Activated naive CD8-positive, alpha-beta T cell treated with anti-CD3 and anti-CD28 coated beads, Interleukin-2, amount 10 ng/mL, durations not matched to agents 7 days and 5 days (primary cell): ENCODE data around the gene PSMD4. TPM values are rescaled to one million over a fixed set of nuclear protein-coding genes. Genes with fewer than 3 reads are reported as not detected.
"Not testable (repeated sequence)": the region's sequence is repeated elsewhere in the genome, so short reads cannot be mapped to it uniquely, and the experiment has no call there.

Source experiments
- ATAC-seq: fragments of 150-1000 bp; cut with Tn5 transposase; one replicate; pipeline ENCODE4 v1.10.0; 2021; ENCODE audit warnings: low read depth, moderate library complexity
- POLR2A ChIA-PET: fragments of 350-600 bp; sonication (Branson Sonifier 250); formaldehyde crosslinking; loops from one replicate; lab custom pipeline; 2021; ENCODE audit warnings: antibody characterized with exemption; lab: Charles Lee
- DNase-seq: peaks from one replicate; pipeline ENCODE4 v3.0.0; 2021
- H3K27ac Mint-ChIP-seq: one replicate; pipeline ENCODE4 v1.8.0; 2022; ENCODE audit warnings: mild to moderate bottlenecking, mixed read lengths
- H3K27me3 Mint-ChIP-seq: one replicate; pipeline ENCODE4 v1.8.0; 2022; ENCODE audit warnings: mild to moderate bottlenecking, moderate library complexity, mixed read lengths
- H3K36me3 Mint-ChIP-seq: one replicate; pipeline ENCODE4 v1.8.0; 2021; ENCODE audit warnings: mild to moderate bottlenecking, mixed read lengths
- H3K4me1 Mint-ChIP-seq: one replicate; pipeline ENCODE4 v1.8.0; 2021; ENCODE audit warnings: mixed read lengths
- H3K4me3 Mint-ChIP-seq: one replicate; pipeline ENCODE4 v1.8.0; 2022; ENCODE audit warnings: mild to moderate bottlenecking, moderate library complexity, mixed read lengths
- H3K9me3 Mint-ChIP-seq: one replicate; pipeline ENCODE4 v1.8.0; 2021; ENCODE audit warnings: mixed read lengths
- total RNA-seq, 2 experiments: library from RNA; stranded (reverse); gene quantifications; one replicate each; pipeline ENCODE4 v1.2.3, GENCODE V29; 2021

The PSMD4 gene
- 100 to 1,000 TPM; 170 to 174 TPM for total RNA-seq

DNA sequence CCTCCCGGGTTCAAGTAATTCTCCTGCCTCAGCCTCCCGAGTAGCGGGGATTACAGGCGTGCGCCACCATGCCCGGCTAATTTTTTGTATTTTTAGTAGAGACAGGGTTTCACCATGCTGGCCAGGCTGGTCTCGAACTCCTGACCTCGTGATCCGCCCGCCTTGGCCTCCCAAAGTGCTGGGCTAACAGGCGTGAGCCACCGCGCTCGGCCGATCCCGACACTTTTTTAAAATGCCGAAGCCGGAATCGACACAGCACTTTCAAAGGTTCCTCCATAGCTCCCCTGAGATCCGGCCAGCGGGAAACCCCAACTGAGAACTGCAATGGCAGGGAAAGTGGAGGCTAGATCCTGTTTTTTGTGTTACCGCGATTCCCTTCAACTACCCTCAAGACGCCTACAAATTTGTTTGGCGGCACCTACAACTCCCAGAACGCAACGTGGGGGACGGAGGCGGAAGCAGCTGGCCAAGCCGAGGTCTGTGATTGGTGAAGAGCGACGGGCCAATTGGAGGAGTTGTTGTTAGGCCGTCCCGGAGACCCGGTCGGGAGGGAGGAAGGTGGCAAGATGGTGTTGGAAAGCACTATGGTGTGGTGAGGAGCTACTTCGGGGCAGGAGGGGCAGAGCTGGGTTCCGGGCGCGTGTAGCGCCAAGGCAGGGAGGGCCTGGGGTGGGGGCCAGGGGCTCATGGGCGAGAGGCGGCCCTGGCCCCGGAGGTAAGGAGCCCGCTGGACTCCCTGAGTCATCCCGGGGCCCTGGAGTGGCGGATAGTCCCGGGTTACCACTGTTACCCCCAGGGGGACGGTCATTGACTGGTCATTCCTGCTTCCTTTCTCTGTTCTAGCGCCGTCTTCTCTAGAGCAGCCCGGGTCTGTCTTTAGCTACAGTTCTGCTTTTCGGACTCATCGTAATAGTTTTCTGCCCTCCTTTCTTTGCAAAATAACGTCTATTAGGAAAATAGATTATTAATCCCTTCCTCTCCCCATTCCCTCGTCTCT lies at the start of gene PSMD4:
PSMD4 (plus strand) TSS at position 518 of the 997 bp plus-strand sequence; CDS start at position 567, 49 bp downstream.
- Mint-ChIP-seq H3K36me3 (peaks cover 2% of the 10 kb centered on the region), H3K4me1 (peaks cover 20% of the 10 kb centered on the region), H3K27me3 (no peaks in the 10 kb centered on the region), H3K9me3 (no peaks in the 10 kb centered on the region), H3K4me3 (peak within 1 kb of the TSS; percentile 91), H3K27ac (peak within 1 kb of the TSS; percentile 90)
- peak; percentile 86 for DNase-seq
- peak; percentile 97 for ATAC-seq
- POLR2A ChIA-PET: interaction anchor here (0.6 to 2.0 kb wide), 11 partner anchors 11 to 123 kb away, joined by 3 to 22 read pairs (median 4); partner anchors contain the start of genes PI4KB, SEMA6C, TNFAIP8L2 and VPS72

DNA sequence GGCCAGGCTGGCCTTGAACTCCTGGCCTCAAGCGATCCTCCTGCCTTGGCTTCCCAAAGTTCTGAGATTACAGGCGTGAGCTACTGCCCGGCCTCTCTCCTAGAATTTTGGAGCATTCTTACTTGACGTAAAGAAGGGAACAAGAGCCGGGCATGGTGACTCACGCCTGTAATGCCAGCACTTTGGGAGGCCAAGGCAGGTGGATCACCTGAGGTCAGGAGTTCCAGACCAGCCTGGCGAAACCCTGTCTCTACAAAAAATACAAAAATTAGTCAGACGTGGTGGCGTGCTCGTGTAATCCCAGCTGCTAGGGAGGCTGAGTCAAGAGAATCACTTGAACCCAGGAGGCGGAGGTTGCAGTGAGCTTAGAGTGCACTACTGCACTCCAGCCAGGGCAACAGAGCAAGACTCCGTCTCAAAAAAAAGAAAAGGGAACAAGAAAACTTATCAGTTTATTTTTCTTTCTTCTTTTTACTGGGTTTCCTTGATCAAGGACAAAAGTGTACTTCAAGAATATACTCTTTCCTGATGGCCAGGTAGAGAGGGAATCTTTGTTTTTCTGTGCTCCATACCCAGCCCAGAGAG lies 49.1 kb upstream of the PSMD4 start:
- not testable (repeated sequence) for ATAC-seq, H3K27me3 Mint-ChIP-seq, H3K9me3 Mint-ChIP-seq, DNase-seq, H3K4me3 Mint-ChIP-seq, H3K27ac Mint-ChIP-seq
- Mint-ChIP-seq H3K4me1 (peaks cover 13% of the 10 kb centered on the region), H3K36me3 (peaks cover 11% of the 10 kb centered on the region)
- POLR2A ChIA-PET: interaction anchor here (0.6 kb wide), 1 partner anchor 121 kb away, joined by 4 read pairs; no protein-coding TSS in a partner anchor

DNA sequence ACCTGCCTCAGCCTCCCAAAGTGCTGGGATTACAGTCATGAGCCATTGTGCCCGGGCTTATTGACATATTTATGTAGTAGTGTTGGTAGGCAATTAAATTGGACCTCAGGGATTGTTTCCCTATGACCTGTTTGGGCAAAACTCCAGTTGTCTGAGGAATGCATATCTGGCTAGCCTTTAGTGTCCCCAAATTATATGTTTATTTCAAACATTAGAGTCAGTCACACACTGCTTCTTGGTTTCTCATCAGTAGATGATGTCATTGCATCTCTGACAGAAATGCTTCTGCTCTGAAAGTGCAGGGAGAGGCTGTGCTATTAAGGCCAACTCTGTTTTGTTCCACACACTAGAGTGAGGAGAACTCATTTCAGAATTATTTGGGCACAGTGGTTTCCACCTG lies 43.7 kb upstream of the PSMD4 start:
- Mint-ChIP-seq H3K4me3 (no peak overlapping the region), H3K9me3 (no peaks in the 10 kb centered on the region), H3K27ac (no peak overlapping the region), H3K4me1 (peaks cover 20% of the 10 kb centered on the region), H3K27me3 (no peaks in the 10 kb centered on the region), H3K36me3 (peaks cover 17% of the 10 kb centered on the region)
- no peak for ATAC-seq
- DNase-seq: no peak
- POLR2A ChIA-PET: no interaction called here

DNA sequence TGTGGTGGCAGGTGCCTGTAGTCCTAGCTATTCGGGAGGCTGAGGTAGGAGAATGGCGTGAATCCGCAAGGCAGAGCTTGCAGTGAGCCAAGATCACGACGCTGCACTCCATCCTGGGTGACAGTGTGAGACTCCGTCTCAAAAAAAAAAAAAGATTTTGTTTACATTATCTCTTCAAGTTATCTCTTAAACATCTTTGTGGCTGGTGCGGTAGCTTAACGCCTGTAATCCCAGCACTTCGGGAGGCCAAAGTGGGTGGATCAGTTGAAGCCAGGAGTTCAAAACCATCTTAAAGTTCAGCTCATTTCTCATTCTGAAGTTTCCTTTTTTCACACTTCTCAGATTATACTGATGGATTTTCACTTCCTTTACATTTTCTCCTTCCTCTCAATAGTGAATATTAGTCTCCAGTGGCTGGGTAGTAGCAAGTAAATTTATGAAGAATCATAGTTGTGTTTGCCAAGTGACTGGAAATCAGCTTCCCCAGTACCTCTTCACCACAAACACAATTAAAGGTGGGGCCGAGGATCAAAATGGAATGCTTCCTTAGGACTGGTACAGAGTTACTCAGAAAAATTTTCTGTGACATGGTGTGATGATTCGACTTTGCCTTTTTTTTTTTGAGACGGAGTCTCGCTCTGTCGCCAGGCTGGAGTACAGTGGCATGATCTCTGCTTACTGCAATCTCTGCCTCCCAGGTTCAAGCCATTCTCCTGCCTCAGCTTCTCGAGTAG lies 42.4 kb upstream of the PSMD4 start:
- DNase-seq (no peak), ATAC-seq (peak; percentile 22)
- Mint-ChIP-seq H3K9me3 (no peaks in the 10 kb centered on the region), H3K36me3 (peaks cover 14% of the 10 kb centered on the region), H3K27ac (peak overlapping the region; percentile 80), H3K27me3 (no peaks in the 10 kb centered on the region), H3K4me1 (peaks cover 19% of the 10 kb centered on the region), H3K4me3 (peak overlapping the region; percentile 41)
- POLR2A ChIA-PET: interaction anchor here (0.7 kb wide), 1 partner anchor 69 kb away, joined by 4 read pairs; no protein-coding TSS in a partner anchor

DNA sequence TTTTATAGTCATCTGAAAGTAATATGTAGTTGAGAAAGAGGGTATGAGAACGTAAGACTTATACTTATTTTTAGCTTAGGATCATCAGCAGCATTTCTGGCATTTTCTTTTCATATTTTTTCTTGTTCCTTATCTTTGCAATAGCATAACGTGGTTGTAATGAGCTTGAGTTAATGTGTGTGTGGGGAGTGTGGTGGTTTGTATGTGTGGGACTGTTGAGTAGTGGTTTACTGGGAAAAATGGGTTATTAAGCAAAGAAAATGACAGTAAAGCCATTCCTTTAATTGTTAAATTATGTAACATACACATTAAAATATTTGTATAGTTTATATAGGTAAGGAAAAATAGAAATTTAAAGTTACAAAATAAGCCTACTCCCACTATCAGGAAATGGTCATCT lies 41.0 kb upstream of the PSMD4 start:
- POLR2A ChIA-PET: no interaction called here
- no peaks in the 10 kb centered on the region for H3K27me3 Mint-ChIP-seq
- DNase-seq: no peak

DNA sequence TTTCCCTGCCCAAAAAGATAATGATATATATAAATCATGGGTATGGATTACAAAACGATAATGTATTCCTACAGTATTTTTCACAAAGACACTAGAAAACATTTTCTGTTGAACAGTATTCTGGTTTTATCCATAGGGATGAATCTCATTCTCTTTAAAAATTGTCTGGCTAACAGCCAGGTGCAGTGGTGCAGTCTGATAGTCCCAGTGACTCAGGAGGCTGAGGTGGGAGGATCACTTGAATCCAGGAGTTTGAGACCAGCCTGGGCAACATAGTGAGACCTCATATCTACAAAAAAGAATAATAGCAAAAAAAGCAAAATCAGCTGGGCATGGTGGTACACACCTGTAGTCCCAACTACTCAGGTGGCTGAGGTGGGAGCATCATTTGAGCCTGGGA lies 32.9 kb upstream of the PSMD4 start:
- no peak overlapping the region for H3K27ac Mint-ChIP-seq

More for the DNA sequence above, 41.0 kb upstream of the PSMD4 start:
- no peaks in the 10 kb centered on the region for H3K9me3 Mint-ChIP-seq
- no peak for ATAC-seq
- no peak overlapping the region for H3K27ac Mint-ChIP-seq
- H3K4me3 Mint-ChIP-seq: no peak overlapping the region
- H3K4me1 Mint-ChIP-seq: peaks cover 21% of the 10 kb centered on the region
- H3K36me3 Mint-ChIP-seq: peaks cover 11% of the 10 kb centered on the region

DNA sequence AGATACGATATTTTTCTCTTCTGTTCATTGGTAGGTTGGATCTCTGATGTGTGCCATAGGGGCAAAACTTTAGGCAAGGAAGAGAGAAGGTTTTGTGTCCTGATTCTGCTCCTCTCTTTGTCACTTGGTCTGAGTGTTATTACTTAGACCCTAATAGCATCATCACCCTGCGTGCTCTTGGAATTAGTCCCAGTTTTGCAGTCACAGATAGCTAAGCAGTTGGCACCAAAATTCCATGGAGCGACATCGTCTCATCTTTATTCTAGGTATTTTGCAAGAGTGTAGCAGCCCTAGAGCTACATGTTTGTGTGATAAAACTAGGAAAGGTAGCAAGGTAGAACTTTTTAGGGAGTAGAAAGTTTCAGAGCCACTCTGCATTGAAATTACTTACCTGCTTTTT lies 32.4 kb upstream of the PSMD4 start:
- peaks cover 4% of the 10 kb centered on the region for H3K4me1 Mint-ChIP-seq
- POLR2A ChIA-PET: no interaction called here
- no peak overlapping the region for H3K27ac Mint-ChIP-seq
- DNase-seq: no peak
- H3K4me3 Mint-ChIP-seq: no peak overlapping the region
- no peaks in the 10 kb centered on the region for H3K27me3 Mint-ChIP-seq
- no peak for ATAC-seq
- no peaks in the 10 kb centered on the region for H3K9me3 Mint-ChIP-seq
- H3K36me3 Mint-ChIP-seq: peaks cover 15% of the 10 kb centered on the region

More for the DNA sequence above, 32.9 kb upstream of the PSMD4 start:
- Mint-ChIP-seq H3K9me3 (no peaks in the 10 kb centered on the region), H3K4me1 (peaks cover 5% of the 10 kb centered on the region), H3K27me3 (no peaks in the 10 kb centered on the region), H3K4me3 (no peak overlapping the region), H3K36me3 (peaks cover 15% of the 10 kb centered on the region)
- DNase-seq (no peak), ATAC-seq (no peak)
- POLR2A ChIA-PET: no interaction called here

DNA sequence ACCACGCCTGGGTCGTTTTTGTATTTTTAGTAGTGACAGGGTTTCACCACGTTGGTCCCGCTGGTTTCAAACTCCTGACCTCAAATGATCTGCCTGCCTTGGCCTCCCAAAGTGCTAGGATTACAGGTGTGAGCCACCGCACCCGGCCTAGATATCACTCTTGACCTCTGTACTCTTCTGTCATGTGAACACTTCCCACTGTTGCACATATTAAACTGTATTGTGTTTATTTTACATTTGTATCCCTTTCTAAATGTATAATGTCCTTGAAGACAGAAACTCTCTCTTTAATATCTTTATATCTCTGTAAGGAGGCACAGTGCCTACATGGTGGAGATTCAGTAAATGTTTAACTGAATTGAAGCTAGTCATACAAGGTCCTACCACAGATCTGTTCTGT lies 19.3 kb upstream of the PSMD4 start:
- Mint-ChIP-seq H3K9me3 (no peaks in the 10 kb centered on the region), H3K36me3 (peaks cover 38% of the 10 kb centered on the region), H3K4me3 (no peak overlapping the region), H3K4me1 (no peaks in the 10 kb centered on the region), H3K27me3 (no peaks in the 10 kb centered on the region), H3K27ac (peak overlapping the region; percentile 15)
- POLR2A ChIA-PET: interaction anchor here (1.0 kb wide), 1 partner anchor 46 kb away, joined by 3 read pairs; the partner anchor contains the start of gene VPS72
- DNase-seq: no peak
- ATAC-seq: no peak

DNA sequence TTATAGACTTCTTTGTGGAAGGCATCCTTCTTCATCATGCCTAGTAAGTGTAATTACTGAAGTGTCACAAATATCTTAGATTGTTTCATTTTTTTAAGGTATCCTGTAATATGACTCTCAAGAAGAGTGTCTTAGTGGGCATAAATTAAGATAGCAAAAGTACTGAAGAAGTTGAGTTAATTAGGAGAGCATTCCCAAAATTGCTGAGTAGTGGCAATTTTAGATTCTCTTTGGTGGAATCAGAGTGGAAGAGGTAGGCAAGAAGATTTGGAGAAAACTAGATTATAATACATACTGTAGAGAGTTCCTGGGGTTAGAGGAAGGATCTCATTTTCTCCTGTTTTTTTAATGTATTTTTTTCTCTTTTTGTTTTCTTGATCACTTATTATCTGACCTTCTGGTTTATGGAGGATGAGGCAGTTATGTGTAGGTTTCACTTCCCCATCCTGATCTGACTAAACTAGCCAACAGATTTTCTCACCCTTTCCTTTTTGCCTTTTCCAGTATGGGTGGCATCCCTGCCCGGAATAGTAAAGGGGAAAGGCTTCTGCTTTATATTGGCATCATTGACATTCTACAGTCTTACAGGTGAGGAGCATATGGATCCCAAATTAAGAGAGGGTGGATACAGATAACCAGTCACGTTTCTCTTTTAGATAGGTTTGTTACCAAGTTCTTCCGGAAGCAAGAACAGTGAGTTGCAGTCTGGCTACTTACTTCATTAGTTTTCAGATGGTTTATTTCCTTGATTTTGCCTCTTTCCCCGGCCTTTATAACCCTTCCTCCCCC lies 16.7 kb upstream of the PSMD4 start:
- peaks cover 45% of the 10 kb centered on the region for H3K36me3 Mint-ChIP-seq

DNA sequence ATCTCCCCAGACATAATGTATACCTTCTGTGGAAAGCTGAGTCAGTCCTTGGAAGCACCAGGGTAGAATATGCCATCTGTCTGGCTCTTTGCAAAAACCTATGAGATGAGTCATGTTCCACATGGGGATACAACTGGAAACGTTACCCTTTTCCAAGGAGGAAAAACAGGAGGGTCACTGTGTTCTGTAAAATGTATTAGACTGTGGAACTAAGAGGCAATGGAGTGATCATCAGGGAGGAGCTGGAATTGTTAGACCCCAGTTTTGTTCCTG lies 16.1 kb upstream of the PSMD4 start:
- Mint-ChIP-seq H3K36me3 (peaks cover 45% of the 10 kb centered on the region), H3K27me3 (no peaks in the 10 kb centered on the region), H3K4me1 (no peaks in the 10 kb centered on the region), H3K4me3 (no peak overlapping the region), H3K27ac (no peak overlapping the region), H3K9me3 (no peaks in the 10 kb centered on the region)
- no peak for ATAC-seq
- POLR2A ChIA-PET: interaction anchor here (0.7 kb wide), 1 partner anchor 271 kb away, joined by 3 read pairs; no protein-coding TSS in a partner anchor
- DNase-seq: no peak

More for the DNA sequence above, 16.7 kb upstream of the PSMD4 start:
- Mint-ChIP-seq H3K4me1 (no peaks in the 10 kb centered on the region), H3K27ac (no peak overlapping the region), H3K4me3 (no peak overlapping the region), H3K27me3 (no peaks in the 10 kb centered on the region), H3K9me3 (no peaks in the 10 kb centered on the region)
- POLR2A ChIA-PET: no interaction called here
- no peak for ATAC-seq
- DNase-seq: no peak

DNA sequence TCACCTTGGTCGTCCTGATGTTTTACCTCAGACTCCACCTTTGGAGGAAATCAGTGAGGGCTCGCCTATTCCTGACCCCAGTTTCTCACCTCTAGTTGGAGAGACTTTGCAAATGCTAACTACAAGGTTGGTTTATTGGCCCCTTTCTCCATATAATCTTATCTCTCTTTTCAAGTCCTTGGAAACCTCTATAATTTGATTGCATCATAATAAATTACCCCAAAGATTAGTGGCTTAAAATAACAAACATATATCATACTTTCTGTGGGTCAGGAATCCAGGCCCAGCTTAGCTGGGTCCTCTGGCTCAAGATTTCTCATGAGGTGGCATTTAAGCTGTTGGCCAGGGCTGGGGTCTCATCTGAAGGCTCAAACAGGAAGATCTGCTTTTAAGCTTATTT lies 12.1 kb upstream of the PSMD4 start:
- Mint-ChIP-seq H3K4me3 (no peak overlapping the region), H3K27me3 (no peaks in the 10 kb centered on the region), H3K36me3 (peaks cover 43% of the 10 kb centered on the region), H3K4me1 (no peaks in the 10 kb centered on the region), H3K9me3 (no peaks in the 10 kb centered on the region), H3K27ac (no peak overlapping the region)
- POLR2A ChIA-PET: no interaction called here
- no peak for ATAC-seq
- no peak for DNase-seq

DNA sequence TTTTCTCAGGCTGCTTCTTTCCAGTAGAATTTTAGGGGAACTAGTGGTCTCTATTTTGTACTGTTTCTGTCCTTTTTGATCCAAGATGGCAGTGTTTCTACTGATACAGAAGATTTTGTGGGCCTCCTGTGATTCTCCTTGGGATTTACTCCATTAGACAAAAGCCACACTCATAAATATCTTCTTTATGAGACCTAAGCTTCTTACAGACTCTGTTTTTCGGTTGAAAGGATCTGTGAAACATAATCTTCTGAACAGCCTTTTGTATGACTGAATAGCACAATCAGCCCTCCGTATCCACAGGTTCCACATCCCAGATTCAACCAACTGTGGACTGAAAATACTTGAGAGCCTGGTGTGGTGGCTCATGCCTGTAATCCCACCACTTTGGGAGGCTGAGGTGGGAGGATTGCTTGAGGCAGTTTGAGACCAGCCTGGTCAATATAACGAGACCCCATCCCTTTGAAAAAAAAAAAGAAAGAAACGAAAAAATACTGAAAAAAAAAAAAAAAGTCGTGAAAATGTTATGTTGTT lies 10.8 kb upstream of the PSMD4 start:
- POLR2A ChIA-PET: no interaction called here
- Mint-ChIP-seq H3K27ac (peak overlapping the region; percentile 45), H3K9me3 (no peaks in the 10 kb centered on the region), H3K36me3 (peaks cover 36% of the 10 kb centered on the region), H3K4me1 (no peaks in the 10 kb centered on the region), H3K27me3 (no peaks in the 10 kb centered on the region), H3K4me3 (no peak overlapping the region)
- DNase-seq: no peak
- ATAC-seq: no peak
